SKM-1 treated with dmso at 0.1 percent for 144 hours (cell line): Measurements from ENCODE around the gene CACNB2.

Experiments used
- DNase-seq: peaks from one replicate; lab custom pipeline; 2025; ENCODE audit not compliant: unreplicated experiment; lab: John Stamatoyannopoulos, UW

CACNB2 gene

GRCh38 chr10:18328941-18329340 lies 188.7 kb downstream of the CACNB2 start:
- DNase-seq: no peak

- peak; percentile 1 for DNase-seq
These were observed 191.8 kb downstream of the CACNB2 start for GRCh38 chr10:18332048-18332447.

DNA sequence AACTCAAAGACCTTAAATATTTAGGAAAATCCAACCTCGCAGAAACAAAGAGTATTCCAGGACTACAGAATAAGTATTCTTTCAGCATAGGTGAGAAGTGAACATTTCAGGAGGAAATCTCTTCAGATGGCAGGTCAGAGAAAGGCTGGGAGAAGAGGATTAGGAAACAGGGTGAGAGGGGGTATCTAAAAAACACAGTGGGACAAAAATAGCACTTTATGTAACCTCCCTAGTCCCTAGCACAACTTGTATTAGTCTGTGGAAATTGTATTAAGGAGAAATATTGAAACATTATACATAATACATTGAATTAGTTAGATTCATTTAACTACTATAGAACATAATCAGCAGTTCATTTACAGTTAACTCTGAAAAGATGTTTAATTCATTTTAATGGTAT lies 192.3 kb downstream of the CACNB2 start:
- no peak for DNase-seq

- DNase-seq: no peak
These were observed 193.4 kb downstream of the CACNB2 start for GRCh38 chr10:18333621-18334020.

DNA sequence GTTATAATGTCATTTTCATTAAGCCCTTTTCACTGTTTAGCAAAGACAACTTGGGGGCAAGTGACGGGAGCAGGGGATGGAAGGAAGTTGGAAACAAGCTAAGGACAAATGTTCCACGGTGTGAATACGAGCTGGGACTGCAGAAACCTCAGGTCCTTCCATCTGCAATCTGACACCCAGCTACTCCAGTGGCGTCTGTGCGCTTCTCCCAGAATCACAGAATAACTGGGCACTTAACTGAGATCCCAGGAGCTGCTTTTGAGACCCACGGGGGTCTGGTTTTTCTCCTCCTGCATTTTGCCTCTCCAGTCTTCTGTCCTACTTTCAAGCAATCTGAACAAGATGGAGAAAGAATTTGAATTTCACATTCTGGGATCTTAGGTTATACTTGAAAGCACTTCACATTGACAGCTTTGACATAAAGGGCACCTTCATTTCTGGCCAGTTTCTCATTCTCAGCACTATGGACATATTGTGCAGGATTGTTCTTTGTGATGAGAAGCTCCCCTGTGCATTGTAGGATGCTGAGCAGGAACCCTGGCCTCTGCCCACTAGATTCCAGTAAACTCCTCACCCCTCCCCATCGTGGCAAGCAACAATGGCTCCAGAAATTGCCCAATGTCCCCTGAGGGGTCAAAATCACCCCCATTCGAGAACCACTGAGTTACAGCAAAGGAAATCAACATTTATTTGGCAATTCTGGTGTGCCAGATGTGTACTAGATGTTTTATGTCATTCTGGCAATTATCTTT lies 194.1 kb downstream of the CACNB2 start:
- no peak for DNase-seq

- no peak for DNase-seq
These were observed 200.3 kb downstream of the CACNB2 start for GRCh38 chr10:18340496-18341051.

DNA sequence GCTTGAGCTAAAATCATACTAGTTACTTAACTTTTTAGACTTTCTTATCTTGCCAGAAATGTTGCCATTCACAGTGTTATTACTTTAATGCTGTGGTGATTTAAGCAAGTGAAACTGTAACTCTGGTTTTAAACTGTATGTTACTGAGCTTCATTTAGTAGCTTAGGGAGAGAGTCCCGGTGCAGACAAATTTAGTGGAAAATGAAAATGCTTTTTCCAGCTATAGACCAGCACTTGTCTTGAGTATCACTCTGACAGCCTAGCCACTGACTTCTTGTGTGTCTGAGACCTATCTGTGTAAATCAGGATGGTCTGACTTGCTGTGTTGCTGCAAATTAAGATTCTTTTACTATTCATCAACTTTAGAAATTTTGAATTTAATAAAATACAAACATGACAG lies 200.8 kb downstream of the CACNB2 start:
- no peak for DNase-seq

DNA sequence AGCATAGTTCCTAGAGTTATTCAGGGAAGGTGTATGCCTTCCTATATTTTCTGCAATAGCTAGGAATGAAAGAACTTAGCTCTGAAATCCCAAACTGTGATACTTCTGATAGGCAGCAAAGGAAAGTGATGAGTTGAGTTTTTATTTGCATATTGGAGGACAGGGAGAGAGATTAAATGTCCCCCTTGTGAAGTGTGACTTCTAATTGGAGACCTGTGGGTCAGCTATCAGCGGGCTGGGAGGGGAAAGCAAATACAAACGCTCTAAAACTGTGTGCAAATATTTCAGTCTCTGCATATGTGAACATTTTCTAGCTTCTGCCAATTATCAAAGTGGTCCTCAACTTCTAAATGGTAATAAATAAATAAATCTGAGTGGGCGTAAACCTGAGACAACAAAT lies 203.3 kb downstream of the CACNB2 start:
- no peak for DNase-seq

GRCh38 chr10:18345308-18345707 lies 205.1 kb downstream of the CACNB2 start:
- no peak for DNase-seq

- no peak for DNase-seq
These were observed 210.1 kb downstream of the CACNB2 start for GRCh38 chr10:18350340-18350739.

GRCh38 chr10:18351421-18351820 lies 211.2 kb downstream of the CACNB2 start:
- DNase-seq: no peak

DNA sequence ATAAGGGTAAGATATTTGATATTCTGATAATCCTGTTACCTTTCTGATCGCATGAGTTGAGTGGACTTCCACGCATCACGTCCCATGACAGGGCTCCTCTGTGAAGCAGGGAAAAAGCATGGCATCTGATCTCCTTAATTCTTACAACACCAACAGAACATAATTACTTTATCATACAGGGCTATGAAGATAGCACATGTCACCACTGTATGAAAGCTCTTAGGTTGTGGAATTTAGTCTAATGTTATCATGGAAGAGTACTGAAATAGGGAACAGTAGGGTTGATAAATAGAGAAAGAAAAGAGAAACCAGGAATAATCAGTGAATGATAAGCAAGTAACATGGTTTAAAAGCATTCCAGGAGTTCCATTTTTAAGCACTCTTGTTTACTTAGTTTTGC lies 212.0 kb downstream of the CACNB2 start:
- DNase-seq: no peak

GRCh38 chr10:18359812-18360211 lies 219.6 kb downstream of the CACNB2 start:
- no peak for DNase-seq

GRCh38 chr10:18362892-18363291 lies 222.7 kb downstream of the CACNB2 start:
- DNase-seq: no peak

DNA sequence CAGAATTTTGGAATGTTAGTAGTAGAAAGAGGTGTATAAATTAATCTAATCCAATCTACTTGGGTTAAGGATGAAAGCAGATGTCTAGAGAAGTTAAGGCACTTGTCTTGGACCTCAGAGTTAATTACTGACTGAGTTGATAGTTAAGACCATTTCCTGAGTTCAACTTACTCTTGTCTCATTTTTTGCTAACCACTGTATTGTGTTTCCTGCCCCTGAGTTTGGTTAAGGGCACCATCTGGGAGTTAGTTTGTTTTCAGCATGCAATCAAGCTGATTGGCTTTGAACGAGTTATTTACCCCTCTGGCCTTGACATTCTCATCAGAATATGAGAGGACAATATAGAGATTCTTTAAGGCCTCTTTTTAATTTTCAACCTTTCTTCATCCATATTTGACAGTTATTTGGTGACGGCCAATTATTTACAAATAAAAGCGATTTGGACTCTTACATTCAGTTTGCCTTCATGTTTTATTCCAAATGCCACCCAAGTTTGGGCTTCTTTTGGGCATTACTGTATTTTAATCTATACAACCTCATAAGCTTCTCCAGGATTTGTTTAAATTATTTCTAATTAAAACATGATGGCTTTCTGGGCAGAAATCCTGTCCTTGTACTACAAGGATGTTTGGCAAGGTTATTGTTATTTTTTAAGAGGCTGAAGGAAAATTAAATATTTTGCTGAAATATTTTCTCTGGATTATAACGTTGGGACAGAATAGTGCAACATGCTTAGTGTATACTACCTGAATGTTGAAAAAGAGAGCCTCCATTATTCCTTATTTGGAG lies 225.0 kb downstream of the CACNB2 start:
- no peak for DNase-seq

DNA sequence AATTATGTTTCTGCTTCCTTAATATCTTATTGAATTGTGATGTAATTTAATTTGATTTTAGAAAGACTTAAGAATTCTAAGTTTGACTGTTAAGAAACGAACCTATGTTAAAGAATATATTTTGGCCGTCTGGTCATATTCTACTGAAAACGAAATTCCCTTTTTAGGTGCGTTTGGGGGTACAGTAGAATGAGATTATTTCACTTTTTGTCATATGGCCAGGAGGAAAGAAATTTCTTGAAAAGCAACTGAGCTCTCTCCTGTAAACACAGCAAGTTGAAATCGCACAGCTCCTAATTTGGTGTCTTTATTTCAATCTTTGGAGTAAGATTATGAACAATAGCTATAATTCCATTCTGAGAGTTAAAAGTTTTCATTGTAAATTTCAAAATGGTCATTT lies 227.6 kb downstream of the CACNB2 start:
- no peak for DNase-seq

GRCh38 chr10:18368273-18368672 lies 228.0 kb downstream of the CACNB2 start:
- no peak for DNase-seq

DNA sequence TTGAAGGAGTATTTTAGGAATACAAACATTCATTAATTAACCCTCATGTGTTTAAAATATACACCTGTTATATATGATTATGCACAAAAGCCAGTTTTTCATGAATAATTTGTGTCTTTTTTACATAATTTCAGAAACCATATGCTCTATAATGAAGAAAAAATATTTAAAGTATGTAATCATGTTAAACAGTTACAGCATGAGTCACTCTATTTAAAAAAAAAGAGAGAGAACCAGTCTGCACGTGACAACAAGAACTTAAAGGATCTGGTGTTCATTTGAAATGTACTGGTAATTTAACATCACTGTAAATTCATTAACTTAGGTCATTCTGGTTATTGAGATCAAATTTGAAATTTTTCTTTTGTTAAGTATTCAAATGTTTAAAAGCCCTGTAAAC lies 228.5 kb downstream of the CACNB2 start:
- DNase-seq: no peak

DNA sequence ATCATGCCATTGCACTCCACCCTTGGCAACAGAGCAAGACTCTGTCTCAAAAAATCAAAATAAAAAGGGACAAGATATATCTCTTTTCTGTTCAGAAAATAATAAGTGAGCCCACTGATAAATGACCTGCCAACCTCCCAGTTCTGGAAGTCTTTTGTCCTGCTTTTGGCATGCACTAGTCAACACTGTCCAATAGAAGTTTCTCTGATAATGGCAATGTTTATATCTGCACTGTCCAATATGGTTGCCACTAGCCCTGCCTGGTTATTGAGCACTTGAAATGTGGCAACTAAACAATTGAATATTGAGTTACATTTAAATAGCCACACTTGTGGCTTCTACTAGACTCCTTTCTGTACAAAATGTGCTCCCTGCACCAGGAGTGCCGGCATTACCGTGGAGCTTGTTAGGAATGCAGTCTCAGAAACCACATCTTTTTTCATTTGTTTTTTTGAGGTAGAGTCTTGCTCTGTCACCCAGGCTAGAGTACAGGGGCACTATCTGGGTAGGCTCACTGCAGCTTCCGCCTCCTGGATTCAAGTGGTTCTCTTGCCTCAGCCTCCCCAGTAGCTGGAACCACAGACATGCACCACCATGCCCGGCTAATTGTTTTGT lies 229.7 kb downstream of the CACNB2 start:
- no peak for DNase-seq

GRCh38 chr10:18376650-18377049 lies 236.4 kb downstream of the CACNB2 start:
- no peak for DNase-seq

DNA sequence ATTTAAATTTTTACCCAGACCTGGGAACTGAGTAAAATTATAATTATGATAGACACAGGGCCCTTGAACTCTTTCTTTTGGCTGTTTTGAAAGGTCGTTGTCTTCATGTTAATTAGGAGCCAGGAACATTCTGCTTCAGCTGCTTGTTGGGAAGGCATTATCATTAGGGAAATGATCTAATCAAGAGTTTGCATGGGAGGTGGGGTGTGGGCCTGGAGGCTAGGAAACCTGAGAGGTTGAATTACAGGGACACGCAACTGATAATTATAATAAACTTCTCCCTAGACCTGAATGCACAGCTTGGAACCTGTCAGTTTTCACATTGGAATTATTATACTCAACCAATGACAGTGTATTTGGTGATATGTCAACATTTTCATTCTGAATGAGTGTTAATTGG lies 237.7 kb downstream of the CACNB2 start:
- no peak for DNase-seq

GRCh38 chr10:18378766-18379165 lies 238.5 kb downstream of the CACNB2 start:
- DNase-seq: no peak
